BJ (cell line): ENCODE results near the gene DPP6. TPM values are rescaled to one million over a fixed set of nuclear protein-coding genes. Genes with fewer than 3 reads are reported as not detected.

Experiments
- CTCF ChIA-PET: fragments of 350-600 bp; formaldehyde crosslinking; extraction: SDS; loops from one replicate; lab custom pipeline; 2021; ENCODE audit warnings: antibody characterized with exemption, inconsistent platforms; lab: Yijun Ruan, JAX
- POLR2A ChIA-PET: fragments of 300-600 bp; sonication (Branson Sonifier 250); formaldehyde crosslinking; extraction: SDS; loops from one replicate; lab custom pipeline; 2021; ENCODE audit warnings: antibody characterized with exemption; lab: Charles Lee
- DNase-seq: peaks from one replicate; pipeline ENCODE4 v3.0.0-alpha.2; 2011; ENCODE audit warnings: low read depth
- H3K27me3 ChIP-seq: 2 replicates; pipeline ENCODE4 v1.6.0; 2011; ENCODE audit warnings: low read length; ENCODE audit not compliant: control insufficient read depth, insufficient read depth
- H3K36me3 ChIP-seq: 2 replicates; pipeline ENCODE4 v1.5.1; 2011; ENCODE audit warnings: low read length; ENCODE audit not compliant: control insufficient read depth, insufficient read depth
- H3K4me3 ChIP-seq: 2 replicates; pipeline ENCODE4 v1.5.1; 2011; ENCODE audit warnings: low read depth, mild to moderate bottlenecking, control low read depth, low read length
- polyA plus RNA-seq: library from polyadenylated mRNA; depleted of rRNA; stranded (reverse); fragments of >200 nt; gene quantifications from 2 replicates; pipeline ENCODE4 v1.2.3, GENCODE V29; 2011
- TF ChIP-seq, protein P1 (sequence below): IDR thresholded peaks from 2 replicates; pipeline ENCODE4 v1.5.1; 2011; ENCODE audit warnings: low read depth, mild to moderate bottlenecking, control low read depth, inconsistent platforms, low read length, moderate library complexity; ENCODE audit not compliant: insufficient read depth

Gene DPP6
- polyA plus RNA-seq, 1 experiment, result not detected

- Histone ChIP-seq H3K27me3 (no peaks in the 10 kb centered on the region), H3K4me3 (no peak overlapping the region), H3K36me3 (no peaks in the 10 kb centered on the region)
- TF ChIP-seq, protein P1, sequence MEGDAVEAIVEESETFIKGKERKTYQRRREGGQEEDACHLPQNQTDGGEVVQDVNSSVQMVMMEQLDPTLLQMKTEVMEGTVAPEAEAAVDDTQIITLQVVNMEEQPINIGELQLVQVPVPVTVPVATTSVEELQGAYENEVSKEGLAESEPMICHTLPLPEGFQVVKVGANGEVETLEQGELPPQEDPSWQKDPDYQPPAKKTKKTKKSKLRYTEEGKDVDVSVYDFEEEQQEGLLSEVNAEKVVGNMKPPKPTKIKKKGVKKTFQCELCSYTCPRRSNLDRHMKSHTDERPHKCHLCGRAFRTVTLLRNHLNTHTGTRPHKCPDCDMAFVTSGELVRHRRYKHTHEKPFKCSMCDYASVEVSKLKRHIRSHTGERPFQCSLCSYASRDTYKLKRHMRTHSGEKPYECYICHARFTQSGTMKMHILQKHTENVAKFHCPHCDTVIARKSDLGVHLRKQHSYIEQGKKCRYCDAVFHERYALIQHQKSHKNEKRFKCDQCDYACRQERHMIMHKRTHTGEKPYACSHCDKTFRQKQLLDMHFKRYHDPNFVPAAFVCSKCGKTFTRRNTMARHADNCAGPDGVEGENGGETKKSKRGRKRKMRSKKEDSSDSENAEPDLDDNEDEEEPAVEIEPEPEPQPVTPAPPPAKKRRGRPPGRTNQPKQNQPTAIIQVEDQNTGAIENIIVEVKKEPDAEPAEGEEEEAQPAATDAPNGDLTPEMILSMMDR, result no peak
- ChIA-PET POLR2A (no interaction called here), CTCF (no interaction called here)
- DNase-seq, result no peak
These were observed 389.6 kb downstream of the DPP6 start for GRCh38 chr7:154441811-154442210.

DNA sequence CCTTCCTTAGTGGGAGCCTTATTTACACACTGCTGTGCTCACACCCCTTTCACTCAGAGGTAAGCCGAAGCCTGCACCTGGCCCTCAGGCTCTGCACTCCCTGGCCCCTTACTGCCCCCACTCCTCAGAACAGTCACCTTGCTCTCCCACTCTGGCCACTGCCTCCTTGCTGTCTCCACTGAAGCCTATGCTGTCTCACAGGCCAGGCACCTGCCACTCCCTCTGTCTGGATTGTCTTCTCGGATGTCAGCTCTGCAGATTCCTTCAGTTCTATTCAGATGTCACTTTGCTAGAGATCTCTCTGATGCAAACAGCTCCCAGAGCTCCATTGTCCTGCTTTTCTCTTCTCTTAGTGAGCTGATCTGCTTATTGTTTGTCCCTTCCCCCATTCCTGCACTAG, 390.7 kb downstream of the DPP6 start:
- CTCF ChIA-PET, result no interaction called here
- TF ChIP-seq, protein P1, result no peak
- H3K36me3 ChIP-seq, result no peaks in the 10 kb centered on the region
- POLR2A ChIA-PET, result no interaction called here
- no peaks in the 10 kb centered on the region for H3K27me3 ChIP-seq
- H3K4me3 ChIP-seq, result no peak overlapping the region
- DNase-seq, result no peak

- DNase-seq, result no peak
- no peaks in the 10 kb centered on the region for H3K27me3 ChIP-seq
- H3K36me3 ChIP-seq, result no peaks in the 10 kb centered on the region
- H3K4me3 ChIP-seq, result no peak overlapping the region
- ChIA-PET CTCF (interaction anchor here (0.5 kb wide), 1 partner anchor 1362 kb away, joined by 3 read pairs; no protein-coding TSS in a partner anchor), POLR2A (no interaction called here)
- TF ChIP-seq, protein P1, result no peak
These were observed 398.3 kb downstream of the DPP6 start for GRCh38 chr7:154450451-154450850.

DNA sequence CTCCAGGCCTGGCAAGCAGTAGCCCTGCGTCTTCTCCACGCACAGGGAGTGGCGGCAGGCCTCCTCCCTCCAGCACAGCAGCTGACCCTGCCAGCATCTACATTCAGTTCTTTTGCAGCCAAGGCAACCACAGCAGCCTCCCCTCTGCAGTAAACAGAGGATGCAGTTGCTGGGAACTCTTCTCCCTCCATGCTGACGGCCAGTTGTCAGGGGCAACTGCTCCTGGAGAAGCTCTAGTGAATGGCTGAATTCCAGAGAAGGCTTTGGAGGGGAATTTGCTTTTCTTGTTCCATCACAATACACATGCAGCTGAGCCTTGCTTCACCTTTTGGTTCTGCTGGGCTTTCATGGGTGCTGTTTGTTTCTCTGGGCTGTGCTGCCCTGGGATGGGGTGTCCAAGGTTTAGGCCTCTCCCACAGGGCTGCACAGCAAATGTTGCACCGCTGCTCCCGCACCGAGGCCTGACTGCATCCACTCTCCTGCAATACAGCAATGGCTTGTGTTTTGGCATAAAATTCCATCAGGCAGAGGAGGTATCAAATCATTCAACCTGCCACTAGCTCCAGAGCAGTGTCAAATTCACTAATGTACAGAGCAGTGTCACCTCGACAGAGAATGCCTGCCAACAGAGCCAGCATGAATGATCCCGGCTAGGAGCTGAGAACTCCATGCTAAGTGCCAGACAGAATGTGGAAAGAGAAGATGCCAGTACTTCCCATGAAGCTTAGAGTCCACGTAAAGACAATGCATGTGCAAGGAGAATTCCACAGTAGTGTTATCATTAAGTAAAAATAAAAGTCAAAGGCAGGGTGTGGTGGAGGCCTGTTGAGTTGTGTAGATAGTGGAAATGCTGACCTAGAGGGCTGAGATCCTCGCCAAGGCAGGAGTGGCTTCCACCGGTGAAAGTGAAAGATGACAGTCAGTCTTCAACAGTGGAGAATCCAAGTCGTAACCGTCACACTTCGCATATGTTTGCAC, 399.6 kb downstream of the DPP6 start:
- no peak for DNase-seq
- ChIA-PET CTCF (no interaction called here), POLR2A (no interaction called here)
- no peak overlapping the region for H3K4me3 ChIP-seq
- no peaks in the 10 kb centered on the region for H3K27me3 ChIP-seq
- TF ChIP-seq, protein P1, result no peak
- H3K36me3 ChIP-seq, result no peaks in the 10 kb centered on the region

- no peaks in the 10 kb centered on the region for H3K36me3 ChIP-seq
- no peak overlapping the region for H3K4me3 ChIP-seq
- no peaks in the 10 kb centered on the region for H3K27me3 ChIP-seq
- no peak for DNase-seq
- ChIA-PET POLR2A (no interaction called here), CTCF (no interaction called here)
- TF ChIP-seq, protein P1, result no peak
These were observed 411.6 kb downstream of the DPP6 start for GRCh38 chr7:154463794-154464193.
